Measurements from ENCODE around the gene DCC. TPM values are rescaled to one million over a fixed set of nuclear protein-coding genes. Genes with fewer than 3 reads are reported as not detected.

The DCC gene
- total RNA-seq, 6 experiments from 2014 or later = not detected

GRCh38 chr18:52402814-52403213 lies 62.8 kb downstream of the DCC start:
- H3K4me3 Mint-ChIP-seq = no peak overlapping the region
- no peak for TF ChIP-seq CTCF (IDR thresholded peaks at IDR 0.05)
- H3K9me3 Mint-ChIP-seq = no peaks in the 10 kb centered on the region; the same call in none of the 2 replicates
- no peaks in the 10 kb centered on the region for H3K4me1 Mint-ChIP-seq (ENCODE audit: low read depth)
- no peak for DNase-seq
- H3K36me3 Mint-ChIP-seq (ENCODE audit: low read depth) = no peaks in the 10 kb centered on the region
- H3K27ac Mint-ChIP-seq = no peak overlapping the region
- no peaks in the 10 kb centered on the region for H3K27me3 Mint-ChIP-seq (ENCODE audit: insufficient read depth)

DNA sequence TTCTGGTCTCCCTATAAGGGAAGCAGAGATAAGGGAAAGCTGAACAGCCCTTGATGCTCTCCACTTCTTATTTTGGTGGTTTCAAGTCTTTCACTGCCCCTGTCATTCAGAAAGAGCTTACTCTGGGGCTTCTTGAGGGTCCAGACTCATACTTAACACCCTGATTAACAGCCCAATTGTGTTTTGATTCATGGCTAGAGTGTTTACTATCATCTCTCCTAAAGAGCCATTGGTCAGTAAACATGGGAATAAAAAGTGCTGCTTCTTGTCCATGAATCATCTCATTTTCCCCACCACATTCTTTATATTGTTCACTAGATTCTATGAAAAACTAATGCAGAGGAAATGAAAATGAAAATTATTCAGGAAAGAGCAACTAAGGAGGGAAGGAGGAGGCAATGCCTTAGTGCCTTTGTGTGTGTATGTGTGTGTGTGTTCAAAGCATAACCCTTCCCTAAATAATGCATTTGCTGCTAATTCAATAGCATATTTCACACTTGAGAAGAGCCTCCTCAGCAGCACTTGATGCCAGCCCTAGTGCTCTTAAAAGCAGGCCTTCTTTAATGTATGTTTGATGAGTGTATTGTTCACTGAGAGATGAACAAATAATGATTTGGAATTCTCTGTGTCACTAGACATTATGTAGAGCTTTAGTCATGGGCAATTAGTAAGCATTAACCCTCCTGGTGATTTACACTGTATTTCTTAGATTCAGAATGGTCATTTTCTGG lies 63.5 kb downstream of the DCC start:
- TF ChIP-seq CTCF (IDR thresholded peaks at IDR 0.05) = no peak
- Mint-ChIP-seq H3K27me3 (ENCODE audit: insufficient read depth) (no peaks in the 10 kb centered on the region), H3K9me3 (no peaks in the 10 kb centered on the region; the same call in none of the 2 replicates), H3K4me1 (ENCODE audit: low read depth) (no peaks in the 10 kb centered on the region), H3K27ac (no peak overlapping the region), H3K4me3 (no peak overlapping the region), H3K36me3 (ENCODE audit: low read depth) (no peaks in the 10 kb centered on the region)
- DNase-seq = no peak

DNA sequence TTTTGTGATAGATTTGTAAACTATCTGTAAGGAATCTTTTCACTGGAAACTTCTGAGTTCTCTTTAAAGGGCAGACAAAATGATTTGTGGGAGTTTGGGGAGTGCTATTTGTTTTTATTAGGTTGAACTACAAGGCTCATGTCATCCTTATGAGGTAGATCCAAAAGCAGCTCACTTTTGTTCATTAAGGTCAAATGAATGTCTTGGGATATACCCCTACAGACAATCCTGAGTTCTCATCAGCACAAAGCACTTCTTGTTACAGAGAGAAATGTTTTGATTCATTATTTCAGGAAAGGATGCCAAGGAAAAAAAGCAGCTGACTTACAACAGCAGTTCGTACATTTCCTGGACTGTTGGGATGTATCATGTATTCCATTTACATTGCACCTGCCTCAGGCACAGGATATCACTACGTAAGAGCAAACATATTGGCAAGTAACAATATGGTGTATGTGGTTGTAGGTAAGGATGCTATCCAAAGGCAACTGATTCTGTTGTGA lies 68.9 kb downstream of the DCC start:
- H3K4me1 Mint-ChIP-seq (ENCODE audit: low read depth) = no peaks in the 10 kb centered on the region
- no peak overlapping the region for H3K27ac Mint-ChIP-seq
- H3K4me3 Mint-ChIP-seq = no peak overlapping the region
- no peaks in the 10 kb centered on the region for H3K36me3 Mint-ChIP-seq (ENCODE audit: low read depth)
- peaks cover 15% of the 10 kb centered on the region for H3K9me3 Mint-ChIP-seq
- no peak for DNase-seq
- H3K27me3 Mint-ChIP-seq (ENCODE audit: insufficient read depth) = no peaks in the 10 kb centered on the region
- no peak for TF ChIP-seq CTCF (IDR thresholded peaks at IDR 0.05)

- no peak overlapping the region for H3K4me3 Mint-ChIP-seq
- H3K27me3 Mint-ChIP-seq (ENCODE audit: insufficient read depth) = no peaks in the 10 kb centered on the region
- no peaks in the 10 kb centered on the region for H3K36me3 Mint-ChIP-seq (ENCODE audit: low read depth)
- peaks cover 15% of the 10 kb centered on the region for H3K9me3 Mint-ChIP-seq
- DNase-seq = no peak
- H3K27ac Mint-ChIP-seq = no peak overlapping the region
- H3K4me1 Mint-ChIP-seq (ENCODE audit: low read depth) = no peaks in the 10 kb centered on the region
- TF ChIP-seq CTCF (IDR thresholded peaks at IDR 0.05) = no peak
Observed at GRCh38 chr18:52409727-52410126, 69.7 kb downstream of the DCC start.

- H3K27me3 Mint-ChIP-seq (ENCODE audit: insufficient read depth) = no peaks in the 10 kb centered on the region
- DNase-seq = no peak
- peaks cover 38% of the 10 kb centered on the region for H3K9me3 Mint-ChIP-seq
- no peaks in the 10 kb centered on the region for H3K4me1 Mint-ChIP-seq (ENCODE audit: low read depth)
- no peak for TF ChIP-seq CTCF (IDR thresholded peaks at IDR 0.05)
- H3K36me3 Mint-ChIP-seq (ENCODE audit: low read depth) = 0 out of 2 replicates have a peak, but pooled peaks cover 5% of the 10 kb centered on the region
- H3K4me3 Mint-ChIP-seq = no peak overlapping the region
- H3K27ac Mint-ChIP-seq = no peak overlapping the region
Observed at GRCh38 chr18:52415131-52415530, 75.1 kb downstream of the DCC start.

Data from HFFc6 (cell line).